ENCODE measurements around the gene KAT14. TPM values are rescaled to one million over a fixed set of nuclear protein-coding genes. Genes with fewer than 3 reads are reported as not detected.
"Not testable (repeated sequence)": the region's sequence is repeated elsewhere in the genome, so short reads cannot be mapped to it uniquely, and the experiment has no call there.

Gene KAT14
- total RNA-seq, 4 donors from 2014 or later: 5.6 to 23.3 (median 18.0) TPM

GRCh38 chr20:18187020-18187419 lies 49.4 kb downstream of the KAT14 start:
- intact Hi-C loops (cut with DNase I; ENCODE audit: low total_unique reads): no loop called here
- H3K9me3 ChIP-seq: no peaks in the 10 kb centered on the region
- TF ChIP-seq CTCF (IDR thresholded peaks at IDR 0.05) (no peak), POLR2A (IDR thresholded peaks at IDR 0.05) (no peak)
- no peaks in the 10 kb centered on the region for H3K27me3 ChIP-seq
- H3K4me3 ChIP-seq: no peak overlapping the region
- no peaks in the 10 kb centered on the region for H3K4me1 ChIP-seq
- no peak overlapping the region for H3K27ac ChIP-seq
- no peak for DNase-seq
- H3K36me3 ChIP-seq: no peaks in the 10 kb centered on the region

- TF ChIP-seq CTCF (IDR thresholded peaks at IDR 0.05) (no peak), POLR2A (IDR thresholded peaks at IDR 0.05) (no peak)
Observed at GRCh38 chr20:18188434-18188833, 50.8 kb downstream of the KAT14 start.

GRCh38 chr20:18190338-18191233 lies 52.9 kb downstream of the KAT14 start:
- Histone ChIP-seq H3K4me3 (no peak overlapping the region), H3K27ac (no peak overlapping the region), H3K27me3 (no peaks in the 10 kb centered on the region), H3K36me3 (no peaks in the 10 kb centered on the region), H3K4me1 (no peaks in the 10 kb centered on the region), H3K9me3 (no peaks in the 10 kb centered on the region)
- intact Hi-C loops (cut with DNase I; ENCODE audit: low total_unique reads): no loop called here
- TF ChIP-seq CTCF (IDR thresholded peaks at IDR 0.05) (no peak), POLR2A (IDR thresholded peaks at IDR 0.05) (no peak)
- DNase-seq: no peak

More at GRCh38 chr20:18188434-18188833, 50.8 kb downstream of the KAT14 start:
- Histone ChIP-seq H3K4me3 (no peak overlapping the region), H3K9me3 (no peaks in the 10 kb centered on the region), H3K27me3 (no peaks in the 10 kb centered on the region), H3K27ac (no peak overlapping the region), H3K36me3 (no peaks in the 10 kb centered on the region), H3K4me1 (no peaks in the 10 kb centered on the region)
- intact Hi-C loops (cut with DNase I; ENCODE audit: low total_unique reads): no loop called here
- no peak for DNase-seq

- no peak overlapping the region for H3K4me3 ChIP-seq
- H3K27me3 ChIP-seq: no peaks in the 10 kb centered on the region
- H3K27ac ChIP-seq: no peak overlapping the region
- TF ChIP-seq CTCF (IDR thresholded peaks at IDR 0.05) (no peak), POLR2A (IDR thresholded peaks at IDR 0.05) (no peak)
- no peaks in the 10 kb centered on the region for H3K9me3 ChIP-seq
- no peaks in the 10 kb centered on the region for H3K4me1 ChIP-seq
- H3K36me3 ChIP-seq: no peaks in the 10 kb centered on the region
- intact Hi-C loops (cut with DNase I; ENCODE audit: low total_unique reads): no loop called here
- DNase-seq: no peak
Observed at GRCh38 chr20:18191306-18191705, 53.6 kb downstream of the KAT14 start.

GRCh38 chr20:18194461-18194860 lies 56.8 kb downstream of the KAT14 start:
- intact Hi-C loops (cut with DNase I; ENCODE audit: low total_unique reads); H3K4me3 ChIP-seq; H3K27me3 ChIP-seq; H3K36me3 ChIP-seq; H3K9me3 ChIP-seq; H3K4me1 ChIP-seq; H3K27ac ChIP-seq; DNase-seq: not testable (repeated sequence)

Measured in uterus (tissue), 4 donors.